ENCODE data around the gene ABI1.
"Not testable (repeated sequence)": the region's sequence is repeated elsewhere in the genome, so short reads cannot be mapped to it uniquely, and the experiment has no call there.

ABI1 gene

GRCh38 chr10:26804418-26805393 is 56.1 kb downstream of the ABI1 start:
- DNase-seq, result no peak

GRCh38 chr10:26803849-26804248 is 56.9 kb downstream of the ABI1 start:
- no peak for DNase-seq

GRCh38 chr10:26802527-26802926 is 58.2 kb downstream of the ABI1 start:
- no peak for DNase-seq

GRCh38 chr10:26801831-26802230 is 58.9 kb downstream of the ABI1 start:
- DNase-seq, result no peak

- DNase-seq, result no peak
Observed at GRCh38 chr10:26801274-26801673, 59.5 kb downstream of the ABI1 start.

GRCh38 chr10:26800468-26800867 is 60.3 kb downstream of the ABI1 start:
- no peak for DNase-seq

GRCh38 chr10:26799342-26799741 is 61.4 kb downstream of the ABI1 start:
- no peak for DNase-seq

GRCh38 chr10:26798298-26798697 is 62.5 kb downstream of the ABI1 start:
- no peak for DNase-seq

GRCh38 chr10:26797340-26797739 is 63.4 kb downstream of the ABI1 start:
- DNase-seq, result no peak

GRCh38 chr10:26792758-26793495 is 67.8 kb downstream of the ABI1 start:
- DNase-seq, result no peak

- DNase-seq, result no peak
Observed at GRCh38 chr10:26790221-26790995, 70.3 kb downstream of the ABI1 start.

GRCh38 chr10:26789779-26790178 is 71.0 kb downstream of the ABI1 start:
- DNase-seq, result not testable (repeated sequence)

- no peak for DNase-seq
Observed at GRCh38 chr10:26787362-26787761, 73.4 kb downstream of the ABI1 start.

- no peak for DNase-seq
Observed at GRCh38 chr10:26781797-26782196, 79.0 kb downstream of the ABI1 start.

GRCh38 chr10:26780793-26781601 is 79.8 kb downstream of the ABI1 start:
- DNase-seq, result peak; percentile 14 to 19

- no peak for DNase-seq
Observed at GRCh38 chr10:26780106-26780792, 80.5 kb downstream of the ABI1 start.

GRCh38 chr10:26779176-26779860 is 81.4 kb downstream of the ABI1 start:
- no peak for DNase-seq

GRCh38 chr10:26777686-26778085 is 83.1 kb downstream of the ABI1 start:
- no peak for DNase-seq

- DNase-seq, result no peak
Observed at GRCh38 chr10:26776258-26776657, 84.5 kb downstream of the ABI1 start.

- no peak for DNase-seq
Observed at GRCh38 chr10:26773633-26774032, 87.1 kb downstream of the ABI1 start.

- DNase-seq, result no peak
Observed at GRCh38 chr10:26770069-26770468, 90.7 kb downstream of the ABI1 start.
